Keratinocyte (primary cell): Measurements from ENCODE around the gene EVC. TPM values are rescaled to one million over a fixed set of nuclear protein-coding genes. Genes with fewer than 3 reads are reported as not detected.

Experiments used
- DNase-seq: peaks from one replicate; pipeline ENCODE4 v3.0.0-alpha.2; 2011; ENCODE audit warnings: low read depth, missing footprints, low spot score
- FAIRE-seq: peaks from 2 replicates; lab custom pipeline; 2011; peaks lifted over from hg19 to GRCh38; lab: Jason Lieb, UNC
- H2AFZ ChIP-seq: 2 replicates; pipeline ENCODE4 v1.6.0; 2012; ENCODE audit warnings: low read length, control low read depth, inconsistent platforms; ENCODE audit not compliant: control insufficient read depth
- H3K27ac ChIP-seq: 2 replicates; pipeline ENCODE4 v1.5.1; 2011; ENCODE audit warnings: low read length; ENCODE audit not compliant: control insufficient read depth, insufficient read depth
- H3K27me3 ChIP-seq: 3 replicates; pipeline ENCODE4 v1.6.0; 2011; ENCODE audit warnings: low read length; ENCODE audit not compliant: control insufficient read depth, insufficient read depth; ENCODE audit errors: extremely low read depth
- H3K36me3 ChIP-seq, 2 experiments: 2 replicates in 1 of 2; 3 replicates in 1 of 2; pipeline ENCODE4 v1.5.1; 2011; ENCODE audit warnings: low read length in 2 of 2, mild to moderate bottlenecking in 1 of 2; ENCODE audit not compliant: control insufficient read depth in 2 of 2, insufficient read depth in 2 of 2; ENCODE audit errors: extremely low read depth in 1 of 2
- H3K4me1 ChIP-seq: 3 replicates; pipeline ENCODE4 v1.5.1; 2011; ENCODE audit warnings: low read length; ENCODE audit not compliant: control insufficient read depth, insufficient read depth; ENCODE audit errors: extremely low read depth
- H3K4me2 ChIP-seq: 3 replicates; pipeline ENCODE4 v1.6.0; 2011; ENCODE audit warnings: low read depth, low read length; ENCODE audit not compliant: control insufficient read depth, insufficient read depth; ENCODE audit errors: extremely low read depth
- H3K4me3 ChIP-seq, 3 experiments: fragments of 200-600 bp in 1 of 3; sonication (generic) in 1 of 3; 2 replicates in 2 of 3; 3 replicates in 1 of 3; pipeline ENCODE4 v1.5.1; 2011 to 2016; ENCODE audit warnings: low read length in 3 of 3, mild to moderate bottlenecking in 3 of 3, control low read depth in 2 of 3, inconsistent platforms in 1 of 3, low read depth in 1 of 3, mixed read lengths in 1 of 3, mixed run types in 1 of 3, moderate library complexity in 1 of 3; ENCODE audit not compliant: control insufficient read depth in 2 of 3, insufficient read depth in 2 of 3; ENCODE audit errors: extremely low read depth in 1 of 3
- H3K79me2 ChIP-seq: 2 replicates; pipeline ENCODE4 v1.6.0; 2012; ENCODE audit warnings: low read length; ENCODE audit not compliant: control insufficient read depth, insufficient read depth
- H3K9ac ChIP-seq: 3 replicates; pipeline ENCODE4 v1.6.0; 2011; ENCODE audit warnings: low read length; ENCODE audit not compliant: control insufficient read depth, insufficient read depth; ENCODE audit errors: extremely low read depth
- H3K9me1 ChIP-seq: 3 replicates; pipeline ENCODE4 v1.6.0; 2011; ENCODE audit warnings: low read length; ENCODE audit not compliant: control insufficient read depth, insufficient read depth; ENCODE audit errors: extremely low read depth
- H3K9me3 ChIP-seq: 2 replicates; pipeline ENCODE4 v1.5.1; 2012; ENCODE audit warnings: low read depth, low read length; ENCODE audit not compliant: control insufficient read depth
- H4K20me1 ChIP-seq: 3 replicates; pipeline ENCODE4 v1.6.0; 2011; ENCODE audit warnings: low read length; ENCODE audit not compliant: control insufficient read depth, insufficient read depth; ENCODE audit errors: extremely low read depth
- EZH2 ChIP-seq: IDR thresholded peaks from one replicate; pipeline ENCODE4 v1.6.1; 2012; ENCODE audit warnings: inconsistent platforms, mild to moderate bottlenecking, low read length, moderate library complexity
- dilution Hi-C: fragments of 300-500 bp; cut with MboI; formaldehyde crosslinking; loops from one replicate; pipeline ENCODE4 v1.7.0; 2020; ENCODE audit warnings: low sequenced_read_pairs; ENCODE audit not compliant: extremely low pct_ligation_motif_present
- polyA plus RNA-seq, 5 experiments: library from polyadenylated mRNA; depleted of rRNA in 3 of 5; stranded (reverse) in 3 of 5; stranded (forward) in 1 of 5; unstranded in 1 of 5; fragments of >200 nt; gene quantifications; 1 replicate in 1 of 5; 2 replicates in 3 of 5; 3 replicates in 1 of 5; pipeline versions ENCODE4 v1.2.1 to v1.2.3, GENCODE V29; 2011 to 2012; ENCODE audit warnings: missing spikeins in 2 of 5, low read depth in 1 of 5, low replicate concordance in 1 of 5
- TF ChIP-seq, protein P1 (sequence below), 3 experiments: IDR thresholded peaks in 1 of 3; conservative IDR thresholded peaks in 1 of 3; optimal IDR thresholded peaks in 1 of 3; 2 replicates in 2 of 3; 3 replicates in 1 of 3; pipeline versions ENCODE3 to v1.5.1; 2011; ENCODE audit warnings: low read length in 3 of 3, mild to moderate bottlenecking in 3 of 3, moderate library complexity in 2 of 3, control low read depth in 1 of 3, inconsistent platforms in 1 of 3; ENCODE audit not compliant: insufficient read depth in 2 of 3; ENCODE audit errors: extremely low read depth in 1 of 3

The EVC gene
- polyA plus RNA-seq, 1 donor (not counting 4 experiments of a cell fraction or from before 2014, with no cell fraction given), result 7.3 TPM

DNA sequence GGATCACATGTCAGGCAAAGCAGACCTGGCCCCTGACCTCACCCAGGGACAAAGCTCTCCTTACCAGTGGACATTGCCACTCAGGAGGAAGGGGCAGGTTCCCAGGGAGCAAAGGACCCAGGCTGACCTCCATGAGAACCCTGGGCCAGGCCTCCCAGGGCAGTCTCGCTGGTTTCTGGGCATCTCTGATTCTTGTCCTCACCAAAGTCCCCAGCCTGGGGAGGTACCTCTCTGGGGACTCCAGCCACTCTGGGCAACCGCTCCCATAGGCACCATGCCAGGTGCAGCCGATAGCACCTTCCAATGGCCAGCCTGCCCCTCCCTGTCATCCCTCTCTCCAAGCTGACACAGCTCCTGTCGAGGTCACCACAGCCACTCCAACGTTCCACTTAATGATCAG, 10.5 kb upstream of the EVC start:
- Histone ChIP-seq H3K9me3 (no peaks in the 10 kb centered on the region), H3K79me2 (peaks cover 7% of the 10 kb centered on the region), H3K4me3 (no peak overlapping the region), H3K27me3 (no peaks in the 10 kb centered on the region), H4K20me1 (no peaks in the 10 kb centered on the region), H3K9ac (no peak overlapping the region), H3K9me1 (no peaks in the 10 kb centered on the region), H3K4me2 (no peak overlapping the region), H2AFZ (no peak overlapping the region), H3K36me3 (peaks cover 20 to 24% of the 10 kb centered on the region in 2 experiments), H3K27ac (no peak overlapping the region), H3K4me1 (no peaks in the 10 kb centered on the region)
- FAIRE-seq, result no peak
- TF ChIP-seq EZH2, result no peak
- TF ChIP-seq, protein P1, sequence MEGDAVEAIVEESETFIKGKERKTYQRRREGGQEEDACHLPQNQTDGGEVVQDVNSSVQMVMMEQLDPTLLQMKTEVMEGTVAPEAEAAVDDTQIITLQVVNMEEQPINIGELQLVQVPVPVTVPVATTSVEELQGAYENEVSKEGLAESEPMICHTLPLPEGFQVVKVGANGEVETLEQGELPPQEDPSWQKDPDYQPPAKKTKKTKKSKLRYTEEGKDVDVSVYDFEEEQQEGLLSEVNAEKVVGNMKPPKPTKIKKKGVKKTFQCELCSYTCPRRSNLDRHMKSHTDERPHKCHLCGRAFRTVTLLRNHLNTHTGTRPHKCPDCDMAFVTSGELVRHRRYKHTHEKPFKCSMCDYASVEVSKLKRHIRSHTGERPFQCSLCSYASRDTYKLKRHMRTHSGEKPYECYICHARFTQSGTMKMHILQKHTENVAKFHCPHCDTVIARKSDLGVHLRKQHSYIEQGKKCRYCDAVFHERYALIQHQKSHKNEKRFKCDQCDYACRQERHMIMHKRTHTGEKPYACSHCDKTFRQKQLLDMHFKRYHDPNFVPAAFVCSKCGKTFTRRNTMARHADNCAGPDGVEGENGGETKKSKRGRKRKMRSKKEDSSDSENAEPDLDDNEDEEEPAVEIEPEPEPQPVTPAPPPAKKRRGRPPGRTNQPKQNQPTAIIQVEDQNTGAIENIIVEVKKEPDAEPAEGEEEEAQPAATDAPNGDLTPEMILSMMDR (optimal IDR thresholded peaks at IDR 0.05 in 1 of 3, IDR thresholded peaks at IDR 0.05 in 1 of 3, conservative IDR thresholded peaks at IDR 0.05 in 1 of 3; ENCODE audit: extremely low read depth in 1 of 3, insufficient read depth in 2 of 3, low read length in 3 of 3), result no peak
- dilution Hi-C loops, result no loop called here
- DNase-seq, result no peak

DNA sequence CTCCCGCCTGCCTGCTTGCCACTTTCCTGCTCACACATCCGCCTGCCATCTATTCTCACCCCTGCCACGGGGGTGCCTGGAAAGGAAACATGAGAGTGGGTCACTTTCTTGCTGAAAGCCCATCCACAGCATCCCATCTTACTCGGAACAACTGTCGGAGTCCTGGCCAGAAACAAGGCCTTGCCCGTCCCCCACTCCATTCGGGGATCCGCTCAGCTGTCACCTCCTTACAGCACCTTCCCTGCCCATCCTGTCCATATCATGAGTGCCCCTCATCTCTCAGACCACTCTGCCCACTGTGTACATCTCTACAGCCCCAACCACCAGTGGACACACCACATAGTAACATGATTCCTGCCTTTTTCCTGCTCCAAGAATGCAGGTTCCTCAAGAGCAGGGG, 9.0 kb upstream of the EVC start:
- Histone ChIP-seq H3K79me2 (peaks cover 9% of the 10 kb centered on the region), H3K9me3 (no peaks in the 10 kb centered on the region), H3K36me3 (peaks cover 9 to 14% of the 10 kb centered on the region in 2 experiments), H3K4me1 (peaks cover 3% of the 10 kb centered on the region), H3K9ac (no peak overlapping the region), H2AFZ (no peak overlapping the region), H3K27me3 (no peaks in the 10 kb centered on the region), H4K20me1 (no peaks in the 10 kb centered on the region), H3K4me3 (no peak overlapping the region), H3K4me2 (no peak overlapping the region), H3K9me1 (no peaks in the 10 kb centered on the region), H3K27ac (no peak overlapping the region)
- no peak for FAIRE-seq
- TF ChIP-seq, protein P1 (optimal IDR thresholded peaks at IDR 0.05 in 1 of 3, IDR thresholded peaks at IDR 0.05 in 1 of 3, conservative IDR thresholded peaks at IDR 0.05 in 1 of 3; ENCODE audit: extremely low read depth in 1 of 3, insufficient read depth in 2 of 3, low read length in 3 of 3), result no peak
- TF ChIP-seq EZH2, result no peak
- dilution Hi-C loops, result no loop called here
- DNase-seq, result no peak
